ENCODE results near the gene NECAB3. TPM values are rescaled to one million over a fixed set of nuclear protein-coding genes. Genes with fewer than 3 reads are reported as not detected.

The NECAB3 gene
- total and polyA plus RNA-seq, 2 donors (not counting 3 experiments of a cell fraction or from before 2014, with no cell fraction given): 18.1 to 22.4 TPM

GRCh38 chr20:33707668-33708067, 33.4 kb upstream of the NECAB3 start:
- no TSS peak for BruUV-seq (replicated peaks)
- Histone ChIP-seq H3K27ac (ENCODE audit: insufficient read depth, low read depth, low read length) (no peak overlapping the region), H4K20me1 (replicated peaks; ENCODE audit: control insufficient read depth, extremely low read depth, insufficient read depth, low read length) (no peaks in the 10 kb centered on the region), H3K9me1 (replicated peaks; ENCODE audit: control insufficient read depth, extremely low read depth, insufficient read depth, low read length) (no peaks in the 10 kb centered on the region), H3K79me2 (ENCODE audit: control insufficient read depth, insufficient read depth, low read length) (no peaks in the 10 kb centered on the region), H3K4me3 (replicated peaks in 1 of 3; ENCODE audit: insufficient read depth in 1 of 3, low read depth in 1 of 3, low read length in 3 of 3) (no peak overlapping the region), H3K36me3 (ENCODE audit: control insufficient read depth in 2 of 2, extremely low read depth in 1 of 2, insufficient read depth in 2 of 2, low read length in 2 of 2) (no peaks in the 10 kb centered on the region), H3K27me3 (ENCODE audit: control insufficient read depth in 2 of 2, insufficient read depth in 2 of 2, low read length in 2 of 2) (no peaks in the 10 kb centered on the region), H3K4me1 (ENCODE audit: control insufficient read depth, extremely low read depth, insufficient read depth, low read length) (no peaks in the 10 kb centered on the region), H3K4me2 (ENCODE audit: insufficient read depth, low read length) (no peak overlapping the region), H2AFZ (ENCODE audit: low read depth, low read length) (no peak overlapping the region), H3K9me3 (replicated peaks; ENCODE audit: control insufficient read depth, insufficient read depth, low read length) (no peaks in the 10 kb centered on the region), H3K9ac (replicated peaks; ENCODE audit: extremely low read depth, insufficient read depth, low read length) (no peak overlapping the region)
- dilution Hi-C loops (cut with MboI; ENCODE audit: extremely low pct_ligation_motif_present, low sequenced_read_pairs): no loop called here
- CTCF ChIA-PET: interaction anchor here (1.2 kb wide), 1 partner anchor 13 kb away, joined by 3 read pairs; no protein-coding TSS in a partner anchor
- TF ChIP-seq POLR2AphosphoS5 (IDR thresholded peaks at IDR 0.05; ENCODE audit: insufficient read depth, low read depth, low read length) (no peak), JUN (IDR thresholded peaks at IDR 0.05; ENCODE audit: borderline replicate concordance, insufficient read depth, insufficient read length, low read depth) (no peak), EZH2 (IDR thresholded peaks at IDR 0.05; ENCODE audit: borderline replicate concordance, low read depth, low read length, severe bottlenecking) (no peak), GATA2 (IDR thresholded peaks at IDR 0.05; ENCODE audit: insufficient read depth, insufficient read length, low read depth, low read length) (no peak), FOS (IDR thresholded peaks at IDR 0.05; ENCODE audit: borderline replicate concordance, insufficient read depth, low read length) (no peak), POLR2A (IDR thresholded peaks at IDR 0.05; ENCODE audit: low read depth, low read length) (no peak), CTCF (IDR thresholded peaks at IDR 0.05; ENCODE audit: extremely low read depth in 1 of 2, insufficient read depth in 1 of 2, low read depth in 1 of 2, low read length in 2 of 2) (no peak), MAX (IDR thresholded peaks at IDR 0.05; ENCODE audit: insufficient read depth, insufficient read length) (no peak), MYC (IDR thresholded peaks at IDR 0.05; ENCODE audit: low read depth, low read length) (no peak)
- POLR2A ChIA-PET: no interaction called here
- FAIRE-seq: no peak
- intact Hi-C loops (cut with micrococcal nuclease): no loop called here
- no peak for DNase-seq (ENCODE audit: low read depth, low spot score)

Data from endothelial cell of umbilical vein (primary cell).